Measurements from ENCODE around the gene VWF.

The VWF gene

GRCh38 chr12:5952031-5952430, 172.4 kb downstream of the VWF start:
- no peak for DNase-seq (ENCODE audit: low read depth in 2 of 2)

- DNase-seq (ENCODE audit: low read depth in 2 of 2): no peak
Measured at GRCh38 chr12:5948696-5949095, 175.8 kb downstream of the VWF start.

- no peak for DNase-seq (ENCODE audit: low read depth in 2 of 2)
Measured at GRCh38 chr12:5947006-5947405, 177.5 kb downstream of the VWF start.

- no peak for DNase-seq (ENCODE audit: low read depth in 2 of 2)
Measured at GRCh38 chr12:5946388-5946787, 178.1 kb downstream of the VWF start.

- DNase-seq (ENCODE audit: low read depth in 2 of 2): no peak
Measured at GRCh38 chr12:5945071-5946008, 179.1 kb downstream of the VWF start, which contains the start of gene ANO2. Gene ANO2 (minus strand): TSS chr12:5945259. CDS start chr12:5945217, 42 bp downstream.

- DNase-seq (ENCODE audit: low read depth in 2 of 2): no peak
Measured at GRCh38 chr12:5944688-5945070, 179.8 kb downstream of the VWF start.

- no peak for DNase-seq (ENCODE audit: low read depth in 2 of 2)
Measured at GRCh38 chr12:5944053-5944452, 180.4 kb downstream of the VWF start.

- DNase-seq (ENCODE audit: low read depth in 2 of 2): no peak
Measured at GRCh38 chr12:5941907-5942306, 182.6 kb downstream of the VWF start.

GRCh38 chr12:5927732-5928516, 196.5 kb downstream of the VWF start:
- no peak for DNase-seq (ENCODE audit: low read depth in 2 of 2)

- DNase-seq (ENCODE audit: low read depth in 2 of 2): no peak
Measured at GRCh38 chr12:5925646-5926045, 198.8 kb downstream of the VWF start.

- DNase-seq (ENCODE audit: low read depth in 2 of 2): no peak
Measured at GRCh38 chr12:5924342-5924741, 200.1 kb downstream of the VWF start.

GRCh38 chr12:5923751-5924150, 200.7 kb downstream of the VWF start:
- no peak for DNase-seq (ENCODE audit: low read depth in 2 of 2)

GRCh38 chr12:5923043-5923605, 201.3 kb downstream of the VWF start:
- no peak for DNase-seq (ENCODE audit: low read depth in 2 of 2)

GRCh38 chr12:5921966-5922899, 202.2 kb downstream of the VWF start:
- no peak for DNase-seq (ENCODE audit: low read depth in 2 of 2)

GRCh38 chr12:5921027-5921909, 203.2 kb downstream of the VWF start:
- DNase-seq (ENCODE audit: low read depth in 2 of 2): no peak

- DNase-seq (ENCODE audit: low read depth in 2 of 2): no peak
Measured at GRCh38 chr12:5916785-5917290, 207.6 kb downstream of the VWF start.

- no peak for DNase-seq (ENCODE audit: low read depth in 2 of 2)
Measured at GRCh38 chr12:5915511-5915910, 209.0 kb downstream of the VWF start.

- no peak for DNase-seq (ENCODE audit: low read depth in 2 of 2)
Measured at GRCh38 chr12:5914387-5915149, 209.9 kb downstream of the VWF start.

GRCh38 chr12:5913387-5913786, 211.1 kb downstream of the VWF start:
- no peak for DNase-seq (ENCODE audit: low read depth in 2 of 2)
